Measurements from ENCODE around the gene STK32A.
"Not testable (repeated sequence)": the region's sequence is repeated elsewhere in the genome, so short reads cannot be mapped to it uniquely, and the experiment has no call there.

Gene STK32A

DNA sequence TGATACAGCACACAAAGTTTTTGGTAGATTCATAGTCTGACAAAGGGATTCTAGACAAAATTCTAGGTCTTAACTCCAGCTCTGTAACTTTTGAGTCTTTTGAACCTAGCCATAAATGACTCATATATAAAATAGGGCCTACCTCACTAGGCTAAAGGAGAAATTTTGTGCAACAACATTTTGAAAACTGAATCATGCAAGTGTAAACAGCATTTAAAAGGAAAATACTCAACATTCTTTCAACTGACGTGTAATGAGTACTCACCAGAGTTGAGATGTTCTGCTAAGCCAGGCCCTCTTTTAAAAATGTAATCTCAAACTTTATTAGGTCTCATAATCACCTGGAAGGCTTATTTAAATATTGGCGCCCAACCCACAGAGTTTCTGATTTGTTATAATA, 113.2 kb downstream of the STK32A start:
- no peak overlapping the region for H3K4me3 ChIP-seq (ENCODE audit: low read depth, low read length)
- TF ChIP-seq, protein P1, sequence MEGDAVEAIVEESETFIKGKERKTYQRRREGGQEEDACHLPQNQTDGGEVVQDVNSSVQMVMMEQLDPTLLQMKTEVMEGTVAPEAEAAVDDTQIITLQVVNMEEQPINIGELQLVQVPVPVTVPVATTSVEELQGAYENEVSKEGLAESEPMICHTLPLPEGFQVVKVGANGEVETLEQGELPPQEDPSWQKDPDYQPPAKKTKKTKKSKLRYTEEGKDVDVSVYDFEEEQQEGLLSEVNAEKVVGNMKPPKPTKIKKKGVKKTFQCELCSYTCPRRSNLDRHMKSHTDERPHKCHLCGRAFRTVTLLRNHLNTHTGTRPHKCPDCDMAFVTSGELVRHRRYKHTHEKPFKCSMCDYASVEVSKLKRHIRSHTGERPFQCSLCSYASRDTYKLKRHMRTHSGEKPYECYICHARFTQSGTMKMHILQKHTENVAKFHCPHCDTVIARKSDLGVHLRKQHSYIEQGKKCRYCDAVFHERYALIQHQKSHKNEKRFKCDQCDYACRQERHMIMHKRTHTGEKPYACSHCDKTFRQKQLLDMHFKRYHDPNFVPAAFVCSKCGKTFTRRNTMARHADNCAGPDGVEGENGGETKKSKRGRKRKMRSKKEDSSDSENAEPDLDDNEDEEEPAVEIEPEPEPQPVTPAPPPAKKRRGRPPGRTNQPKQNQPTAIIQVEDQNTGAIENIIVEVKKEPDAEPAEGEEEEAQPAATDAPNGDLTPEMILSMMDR (IDR thresholded peaks at IDR 0.05; ENCODE audit: insufficient read depth, low read depth, low read length, missing control alignments) = no peak
- DNase-seq (ENCODE audit: low read depth) = no peak

DNA sequence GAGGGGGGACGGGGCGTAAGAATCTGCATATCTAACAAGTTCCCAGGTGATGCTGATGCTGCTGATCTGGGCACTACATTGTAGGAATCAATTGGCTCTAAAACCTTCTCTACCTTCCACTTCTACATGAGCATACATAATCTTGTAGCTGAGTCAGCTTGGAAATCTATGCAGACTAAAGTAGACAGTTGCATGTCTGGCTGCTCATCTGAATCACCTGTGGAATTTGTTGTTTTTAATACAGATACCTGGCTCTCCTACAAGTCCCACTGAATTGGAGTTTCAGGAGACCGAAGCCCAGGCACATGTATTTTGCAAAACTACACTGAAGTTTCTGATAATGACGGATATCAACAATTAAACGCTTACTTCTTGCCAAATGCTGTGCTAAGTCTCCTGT, 113.6 kb downstream of the STK32A start:
- TF ChIP-seq, protein P1 (IDR thresholded peaks at IDR 0.05; ENCODE audit: insufficient read depth, low read depth, low read length, missing control alignments) = no peak
- no peak overlapping the region for H3K4me3 ChIP-seq (ENCODE audit: low read depth, low read length)
- DNase-seq (ENCODE audit: low read depth) = no peak

DNA sequence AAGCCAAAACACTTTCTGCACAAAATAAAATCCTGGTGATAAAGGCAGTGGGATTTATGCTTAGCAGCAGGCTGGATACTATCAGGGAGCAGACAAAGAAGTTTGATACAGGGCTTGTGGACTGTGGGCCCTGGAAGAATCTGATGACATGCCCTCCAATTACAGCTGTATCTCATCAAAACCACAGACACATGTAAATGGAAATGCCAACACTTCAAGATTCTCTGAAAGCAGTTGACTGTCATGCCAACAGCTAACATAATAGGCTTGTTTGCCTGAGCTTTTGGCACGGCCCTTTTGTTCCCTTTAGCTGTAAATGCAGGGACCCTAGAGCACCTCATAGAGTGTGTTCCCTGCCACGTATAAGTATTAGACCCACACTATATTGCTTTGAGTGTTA, 114.4 kb downstream of the STK32A start:
- no peak for DNase-seq (ENCODE audit: low read depth)
- TF ChIP-seq, protein P1 (IDR thresholded peaks at IDR 0.05; ENCODE audit: insufficient read depth, low read depth, low read length, missing control alignments) = no peak
- no peak overlapping the region for H3K4me3 ChIP-seq (ENCODE audit: low read depth, low read length)

DNA sequence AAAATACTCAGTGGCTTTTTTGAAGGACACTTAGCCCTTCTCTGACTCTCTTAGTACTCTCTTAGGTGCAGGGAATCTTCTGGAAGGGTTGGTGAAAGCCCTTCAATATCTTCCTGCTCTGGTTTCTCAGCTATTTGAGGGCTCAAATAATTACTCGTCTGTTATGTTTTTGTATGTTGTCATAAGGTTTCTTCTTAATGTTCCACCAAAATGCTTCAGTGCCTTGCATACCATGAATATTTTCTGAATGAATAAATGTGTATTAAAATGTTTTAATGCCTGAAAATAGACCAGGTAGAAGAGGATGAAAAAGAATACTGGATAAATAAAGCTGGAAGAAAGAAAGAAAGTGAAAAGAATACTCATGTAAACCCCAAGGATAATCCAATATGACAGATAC, 124.3 kb downstream of the STK32A start:
- TF ChIP-seq, protein P1 (IDR thresholded peaks at IDR 0.05; ENCODE audit: insufficient read depth, low read depth, low read length, missing control alignments) = no peak
- H3K4me3 ChIP-seq (ENCODE audit: low read depth, low read length) = no peak overlapping the region
- no peak for DNase-seq (ENCODE audit: low read depth)

DNA sequence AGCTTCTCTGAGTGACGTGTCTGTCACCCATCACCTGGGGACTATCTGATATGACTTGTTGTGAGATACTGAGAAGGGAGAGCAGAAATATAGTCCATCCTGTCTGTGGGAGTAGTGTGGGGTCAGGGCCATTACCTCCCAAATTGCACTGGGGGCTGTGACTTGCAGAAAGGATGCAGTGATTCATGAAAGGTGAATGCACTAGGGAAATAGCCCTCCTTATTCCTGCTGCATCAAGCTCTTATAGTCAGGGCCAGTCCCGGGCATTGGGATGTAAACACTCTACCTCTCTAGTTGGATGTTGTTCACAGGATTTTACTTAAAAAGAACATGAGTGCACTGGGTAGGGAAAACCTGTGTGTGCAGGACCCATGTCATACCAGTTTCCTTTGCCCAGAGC, 124.8 kb downstream of the STK32A start:
- TF ChIP-seq, protein P1 (IDR thresholded peaks at IDR 0.05; ENCODE audit: insufficient read depth, low read depth, low read length, missing control alignments) = no peak
- H3K4me3 ChIP-seq (ENCODE audit: low read depth, low read length) = no peak overlapping the region
- no peak for DNase-seq (ENCODE audit: low read depth)

DNA sequence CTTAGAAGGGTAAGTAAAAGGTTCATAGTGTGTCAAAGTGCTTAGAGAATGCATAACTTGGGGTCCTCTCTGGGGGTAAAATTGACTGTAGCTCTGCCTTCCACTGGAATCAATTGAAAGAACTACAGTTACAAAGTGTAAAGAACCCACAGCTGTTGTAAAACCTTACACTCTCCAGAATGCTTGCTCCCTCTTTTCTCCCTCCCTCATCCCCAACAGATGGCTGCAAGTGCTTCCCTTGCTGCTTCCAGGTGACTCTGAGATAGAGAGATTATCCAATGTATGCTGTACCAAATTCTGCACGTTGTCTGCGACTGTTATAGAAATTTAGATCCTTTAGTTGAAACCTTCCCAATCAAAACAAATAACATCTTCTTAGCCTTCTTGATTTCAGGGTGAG, 126.0 kb downstream of the STK32A start:
- no peak overlapping the region for H3K4me3 ChIP-seq (ENCODE audit: low read depth, low read length)
- DNase-seq (ENCODE audit: low read depth) = no peak
- TF ChIP-seq, protein P1 (IDR thresholded peaks at IDR 0.05; ENCODE audit: insufficient read depth, low read depth, low read length, missing control alignments) = no peak

DNA sequence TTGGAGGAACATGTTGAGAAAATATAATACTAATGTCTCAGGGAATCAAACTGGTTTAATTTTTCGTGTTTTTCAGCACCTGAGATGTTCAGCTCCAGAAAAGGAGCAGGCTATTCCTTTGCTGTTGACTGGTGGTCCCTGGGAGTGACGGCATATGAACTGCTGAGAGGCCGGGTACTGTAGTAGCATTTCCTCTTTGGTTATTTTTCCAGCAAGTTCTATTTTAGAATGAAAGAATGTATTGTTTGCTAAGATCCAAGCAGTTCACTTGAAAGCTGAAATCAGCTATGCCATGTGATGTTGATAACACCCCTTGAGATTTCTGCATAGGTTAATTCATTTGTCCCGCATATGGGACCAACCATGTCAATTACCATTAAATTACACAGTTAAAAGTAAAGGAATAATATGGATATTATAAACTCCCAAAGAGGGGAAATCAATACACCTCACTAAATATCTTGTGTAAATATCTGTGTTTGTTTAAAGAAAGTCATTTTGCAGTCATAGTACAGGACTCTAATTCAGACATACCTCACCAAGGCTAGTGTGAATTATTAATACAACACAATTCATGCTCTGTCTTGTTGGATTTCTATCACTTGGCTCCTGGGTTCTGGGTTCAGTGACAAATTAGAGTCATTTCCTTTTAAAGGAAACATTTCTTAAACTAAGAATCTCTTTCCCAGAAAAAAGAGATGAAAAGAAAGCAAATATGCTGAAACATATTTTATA, 126.8 kb downstream of the STK32A start:
- TF ChIP-seq, protein P1 (IDR thresholded peaks at IDR 0.05; ENCODE audit: insufficient read depth, low read depth, low read length, missing control alignments) = no peak
- no peak for DNase-seq (ENCODE audit: low read depth)
- H3K4me3 ChIP-seq (ENCODE audit: low read depth, low read length) = no peak overlapping the region

DNA sequence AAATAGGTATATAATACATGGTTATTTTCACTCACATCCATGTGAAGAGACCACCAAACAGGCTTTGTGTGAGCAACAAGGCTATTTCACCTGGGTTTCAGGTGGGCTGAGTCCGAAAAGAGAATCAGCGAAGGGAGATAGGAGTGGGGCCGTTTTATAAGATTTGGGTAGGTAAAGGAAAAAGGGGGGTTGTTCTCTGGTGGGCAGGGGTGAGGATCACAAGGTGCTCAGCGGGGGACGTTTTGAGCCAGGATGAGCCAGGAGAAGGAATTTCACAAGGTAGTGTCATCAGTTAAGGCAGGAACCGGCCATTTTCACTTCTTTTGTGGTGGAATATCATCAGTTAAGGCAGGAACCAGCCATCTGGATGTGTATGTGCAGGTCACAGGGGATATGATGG, 132.6 kb downstream of the STK32A start:
- not testable (repeated sequence) for DNase-seq (ENCODE audit: low read depth); H3K4me3 ChIP-seq (ENCODE audit: low read depth, low read length)
